AG09319 (cell line): ENCODE results near the gene EIF1.
"Not testable (repeated sequence)": the region's sequence is repeated elsewhere in the genome, so short reads cannot be mapped to it uniquely, and the experiment has no call there.

Experiments
- DNase-seq: peaks from one replicate; pipeline ENCODE4 v3.0.0-alpha.2; 2010; ENCODE audit warnings: low read depth; ENCODE audit errors: extremely low read depth
- TF ChIP-seq, protein P1 (sequence below): IDR thresholded peaks from 2 replicates; pipeline ENCODE4 v1.5.1; 2011; ENCODE audit warnings: low read depth, mild to moderate bottlenecking, inconsistent platforms, low read length, moderate library complexity

Gene EIF1

DNA sequence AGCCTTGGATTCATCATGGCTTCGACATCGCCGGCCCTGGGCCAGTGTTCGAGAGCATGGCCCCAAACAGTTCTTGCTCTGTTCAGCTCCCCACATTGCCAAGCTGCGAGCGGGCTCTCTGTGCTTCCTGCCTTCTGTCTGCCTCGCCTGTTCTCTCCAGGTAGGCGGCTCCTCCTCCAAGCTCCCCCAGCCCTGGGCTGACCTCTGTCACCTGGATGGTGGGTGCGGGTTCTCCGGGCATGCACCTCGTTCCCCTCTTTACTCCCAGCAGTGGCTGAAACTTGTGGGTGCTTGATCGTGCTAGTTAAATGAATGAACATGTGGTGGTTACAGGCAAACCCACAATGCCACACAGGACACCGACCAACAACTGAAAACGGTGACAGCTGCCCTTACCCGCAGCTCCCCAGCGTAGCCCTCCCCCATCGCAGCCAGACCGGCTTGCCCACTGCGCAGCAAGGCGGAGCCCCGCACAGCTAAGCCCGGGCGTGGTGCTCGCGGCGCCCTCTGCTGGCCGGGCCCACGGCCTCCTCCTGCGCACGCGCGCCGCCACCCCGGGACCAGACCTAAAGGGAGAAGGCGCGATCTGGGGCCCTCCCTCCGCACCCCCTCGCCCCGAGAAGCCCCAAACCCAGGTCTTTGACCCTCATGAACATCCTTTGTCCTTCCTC lies 23.0 kb upstream of the EIF1 start:
- no peak for DNase-seq
- TF ChIP-seq, protein P1, sequence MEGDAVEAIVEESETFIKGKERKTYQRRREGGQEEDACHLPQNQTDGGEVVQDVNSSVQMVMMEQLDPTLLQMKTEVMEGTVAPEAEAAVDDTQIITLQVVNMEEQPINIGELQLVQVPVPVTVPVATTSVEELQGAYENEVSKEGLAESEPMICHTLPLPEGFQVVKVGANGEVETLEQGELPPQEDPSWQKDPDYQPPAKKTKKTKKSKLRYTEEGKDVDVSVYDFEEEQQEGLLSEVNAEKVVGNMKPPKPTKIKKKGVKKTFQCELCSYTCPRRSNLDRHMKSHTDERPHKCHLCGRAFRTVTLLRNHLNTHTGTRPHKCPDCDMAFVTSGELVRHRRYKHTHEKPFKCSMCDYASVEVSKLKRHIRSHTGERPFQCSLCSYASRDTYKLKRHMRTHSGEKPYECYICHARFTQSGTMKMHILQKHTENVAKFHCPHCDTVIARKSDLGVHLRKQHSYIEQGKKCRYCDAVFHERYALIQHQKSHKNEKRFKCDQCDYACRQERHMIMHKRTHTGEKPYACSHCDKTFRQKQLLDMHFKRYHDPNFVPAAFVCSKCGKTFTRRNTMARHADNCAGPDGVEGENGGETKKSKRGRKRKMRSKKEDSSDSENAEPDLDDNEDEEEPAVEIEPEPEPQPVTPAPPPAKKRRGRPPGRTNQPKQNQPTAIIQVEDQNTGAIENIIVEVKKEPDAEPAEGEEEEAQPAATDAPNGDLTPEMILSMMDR = peak; percentile 63

DNA sequence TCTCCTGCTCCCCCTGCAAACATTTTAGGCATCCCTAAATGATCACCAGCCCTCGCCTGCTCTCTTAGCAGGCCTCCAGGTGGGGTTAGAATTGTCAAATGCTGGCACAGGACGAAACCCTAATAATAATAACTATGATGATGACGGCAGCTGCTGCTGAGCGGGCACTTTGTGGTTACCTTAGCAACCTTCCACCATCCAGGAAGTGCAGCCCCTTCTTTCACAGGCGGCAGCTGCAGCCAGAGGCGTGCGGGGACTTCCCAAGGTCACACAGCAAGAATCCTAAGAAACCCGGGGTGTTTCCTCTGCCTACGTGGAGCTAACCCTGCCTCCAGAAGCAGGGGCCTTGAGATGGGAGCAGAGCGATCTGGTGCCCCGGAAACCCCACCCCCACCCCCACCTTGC lies 22.4 kb upstream of the EIF1 start:
- DNase-seq = no peak
- TF ChIP-seq, protein P1 = no peak

DNA sequence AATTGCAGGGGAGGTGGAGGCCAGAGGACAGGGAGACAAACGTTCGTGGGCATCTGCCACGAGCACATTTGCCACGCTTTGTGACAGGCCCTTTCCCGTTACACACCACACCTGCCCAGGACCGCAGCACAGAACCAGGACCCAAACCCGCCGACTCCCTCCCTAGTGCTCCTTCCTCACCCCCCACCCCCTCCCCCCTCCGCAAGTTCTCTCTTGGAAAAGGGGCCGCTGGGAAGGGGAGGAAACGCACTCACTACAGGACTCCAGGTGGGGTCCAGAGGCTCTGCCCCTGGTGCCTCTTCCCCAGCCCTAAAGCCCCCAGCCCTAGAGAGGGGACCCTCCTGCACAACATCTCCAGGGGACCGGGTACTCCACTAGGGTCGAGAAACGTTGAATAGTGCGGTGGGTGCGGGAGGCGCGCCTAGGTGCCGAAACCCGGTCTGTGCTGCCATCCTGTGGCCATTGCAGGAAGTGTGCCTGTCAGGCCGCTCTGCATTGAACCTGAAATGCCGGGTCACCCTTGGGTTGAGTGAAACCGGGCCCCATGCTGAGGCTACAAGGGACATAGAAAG lies 21.9 kb upstream of the EIF1 start:
- no peak for DNase-seq

DNA sequence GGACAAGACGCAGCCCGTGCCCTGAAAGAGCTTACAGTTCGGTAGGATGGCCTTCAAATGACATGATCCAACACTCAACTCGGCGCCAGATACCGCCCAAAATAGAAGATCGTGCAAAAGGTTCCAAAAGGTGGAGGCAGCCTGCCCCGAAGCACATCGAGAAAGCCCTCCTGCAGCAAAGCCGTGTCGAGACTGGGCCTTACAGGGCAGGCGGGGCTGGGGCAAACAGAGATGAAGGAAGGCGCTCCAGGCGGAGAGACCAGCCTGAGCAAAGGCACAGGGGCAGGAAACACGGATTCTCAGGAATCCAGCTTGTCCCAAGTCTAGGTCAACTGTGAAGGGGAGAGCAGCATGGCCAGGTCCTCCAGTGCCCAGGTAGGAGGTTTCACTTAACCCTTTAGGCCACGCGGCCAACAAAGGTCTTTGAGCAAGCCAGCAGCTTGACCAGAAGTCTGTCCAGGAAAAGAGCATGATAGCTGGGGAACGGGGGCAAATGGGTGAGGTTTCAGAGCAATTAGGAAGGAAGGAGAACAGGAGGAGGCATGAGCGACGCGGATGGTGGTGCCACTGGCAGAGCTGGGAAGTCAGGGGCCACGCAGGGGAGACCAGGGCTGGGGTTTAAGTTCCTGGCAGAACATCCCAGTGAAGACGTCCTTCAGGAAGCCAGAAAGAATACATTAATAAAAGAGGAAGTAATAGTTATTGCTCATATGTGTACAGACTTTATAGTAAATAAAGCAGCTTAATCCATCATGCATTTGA lies 21.2 kb upstream of the EIF1 start:
- DNase-seq = no peak
- TF ChIP-seq, protein P1 = no peak

More for the DNA sequence above, 21.9 kb upstream of the EIF1 start:
- TF ChIP-seq, protein P1 = peak; percentile 91

DNA sequence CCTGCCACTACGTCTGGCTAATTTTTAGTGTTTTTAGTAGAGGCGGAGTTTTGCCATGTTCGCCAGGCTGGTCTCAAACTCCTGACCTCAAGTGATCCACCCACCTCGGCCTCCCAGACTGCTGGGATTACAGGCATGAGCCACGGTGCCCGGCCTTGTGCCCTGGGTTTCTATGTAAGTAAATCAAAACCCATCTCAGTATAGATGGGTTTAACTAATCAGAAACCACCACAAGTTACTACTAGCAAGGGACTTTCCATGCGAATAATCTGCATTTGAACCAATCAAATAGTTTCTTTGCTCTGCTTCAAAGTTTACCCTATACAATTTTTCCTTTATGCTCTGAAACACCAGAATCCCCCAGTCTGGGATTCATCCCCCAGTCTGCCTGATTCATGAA lies 16.5 kb upstream of the EIF1 start:
- TF ChIP-seq, protein P1 = no peak
- no peak for DNase-seq

DNA sequence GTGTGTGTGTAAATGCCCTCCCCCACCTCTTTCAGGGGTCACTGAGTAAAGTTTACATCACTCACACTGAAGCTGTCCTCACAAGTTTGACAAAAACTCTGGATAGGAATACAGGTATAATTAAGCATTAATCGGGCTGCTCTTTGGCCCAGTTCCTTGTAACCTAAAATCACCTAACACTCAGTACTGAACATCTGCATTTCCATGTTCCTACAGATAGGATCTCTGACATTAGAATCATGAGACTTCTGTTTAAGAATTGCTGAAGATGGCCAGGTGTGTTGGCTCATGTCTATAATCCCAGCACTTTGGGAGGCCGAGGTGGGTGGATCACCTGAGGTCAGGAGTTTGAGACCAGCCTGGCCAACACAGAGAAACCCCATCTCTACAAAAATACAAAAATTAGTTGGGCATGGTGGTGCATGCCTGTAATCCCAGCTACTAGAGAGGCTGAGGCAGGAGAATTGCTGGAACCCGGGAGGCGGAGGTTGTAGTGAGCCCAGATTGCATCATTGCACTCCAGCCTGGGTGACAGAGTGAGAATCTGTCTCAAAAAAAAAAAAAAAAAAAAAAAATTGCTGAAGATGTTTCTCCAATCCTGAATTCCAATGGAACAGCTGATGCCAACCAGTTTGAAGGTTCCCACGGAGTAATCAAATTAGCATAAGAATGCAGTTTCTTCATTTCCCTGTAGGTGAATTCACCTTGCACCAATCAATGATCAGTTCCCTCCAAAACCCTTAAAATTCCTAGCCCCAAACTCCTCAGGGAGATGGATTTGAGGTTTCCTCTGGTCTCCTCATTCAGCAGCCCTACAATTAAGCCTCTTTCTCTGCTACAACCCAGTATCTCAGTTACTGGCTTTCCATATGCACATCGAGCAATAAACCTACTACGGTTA lies 13.3 kb upstream of the EIF1 start:
- DNase-seq = not testable (repeated sequence)

DNA sequence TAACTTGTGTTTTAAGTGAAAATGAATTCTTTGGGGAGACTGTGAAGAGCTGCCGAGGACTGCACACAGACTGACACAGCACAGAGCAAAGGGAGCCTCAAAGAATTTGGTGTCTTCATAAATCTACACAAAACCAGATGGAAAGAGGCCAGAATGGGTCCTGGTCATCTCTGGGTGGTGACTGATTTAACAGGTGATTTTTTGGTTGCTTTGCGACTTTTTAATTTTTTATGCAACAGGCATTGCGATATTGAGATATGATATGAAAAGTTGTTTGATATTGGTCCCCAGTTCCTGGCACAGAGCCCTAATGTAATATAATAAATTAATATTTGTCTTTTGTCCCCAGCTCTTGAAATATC lies 12.6 kb upstream of the EIF1 start:
- TF ChIP-seq, protein P1 = no peak
- DNase-seq = no peak
